ENCODE data around the gene TRMT2A.
"Not testable (repeated sequence)": the region's sequence is repeated elsewhere in the genome, so short reads cannot be mapped to it uniquely, and the experiment has no call there.

TRMT2A gene

GRCh38 chr22:20116951-20117632 lies at the start of gene TRMT2A:
Gene TRMT2A (minus strand): TSS chr22:20117226. CDS start chr22:20116906, 320 bp downstream.
- peak; percentile 89 to 96 (median 94) for DNase-seq (ENCODE audit: low read depth in 4 of 4, low spot score in 1 of 4)

GRCh38 chr22:20166703-20167102 lies 49.7 kb upstream of the TRMT2A start:
- no peak for DNase-seq (ENCODE audit: low read depth in 4 of 4, low spot score in 1 of 4)

- no peak for DNase-seq (ENCODE audit: low read depth in 4 of 4, low spot score in 1 of 4)
Observed at GRCh38 chr22:20165913-20166312, 48.9 kb upstream of the TRMT2A start.

- no peak for DNase-seq (ENCODE audit: low read depth in 4 of 4, low spot score in 1 of 4)
Observed at GRCh38 chr22:20165421-20165820, 48.4 kb upstream of the TRMT2A start.

GRCh38 chr22:20164863-20165262 lies 47.8 kb upstream of the TRMT2A start:
- no peak for DNase-seq (ENCODE audit: low read depth in 4 of 4, low spot score in 1 of 4)

- no peak for DNase-seq (ENCODE audit: low read depth in 4 of 4, low spot score in 1 of 4)
Observed at GRCh38 chr22:20160041-20160440, 43.0 kb upstream of the TRMT2A start.

GRCh38 chr22:20159531-20159930 lies 42.5 kb upstream of the TRMT2A start:
- not testable (repeated sequence) for DNase-seq (ENCODE audit: low read depth in 4 of 4, low spot score in 1 of 4)

- DNase-seq (ENCODE audit: low read depth in 4 of 4, low spot score in 1 of 4) = no peak
Observed at GRCh38 chr22:20159076-20159475, 42.0 kb upstream of the TRMT2A start.

- DNase-seq (ENCODE audit: low read depth in 4 of 4, low spot score in 1 of 4) = no peak
Observed at GRCh38 chr22:20158391-20159036, 41.5 kb upstream of the TRMT2A start.

- DNase-seq (ENCODE audit: low read depth in 4 of 4, low spot score in 1 of 4) = no peak
Observed at GRCh38 chr22:20157430-20158183, 40.6 kb upstream of the TRMT2A start.

GRCh38 chr22:20156611-20157429 lies 39.8 kb upstream of the TRMT2A start:
- peak; percentile 82 to 93 (median 82) for DNase-seq (ENCODE audit: low read depth in 4 of 4, low spot score in 1 of 4)

GRCh38 chr22:20156042-20156389 lies 39.0 kb upstream of the TRMT2A start:
- no peak for DNase-seq (ENCODE audit: low read depth in 4 of 4, low spot score in 1 of 4)

GRCh38 chr22:20155330-20156041 lies 38.5 kb upstream of the TRMT2A start:
- DNase-seq (ENCODE audit: low read depth in 4 of 4, low spot score in 1 of 4) = no peak

GRCh38 chr22:20154602-20155187 lies 37.7 kb upstream of the TRMT2A start:
- no peak for DNase-seq (ENCODE audit: low read depth in 4 of 4, low spot score in 1 of 4)

GRCh38 chr22:20153945-20154344 lies 36.9 kb upstream of the TRMT2A start:
- DNase-seq (ENCODE audit: low read depth in 4 of 4, low spot score in 1 of 4) = no peak

GRCh38 chr22:20152464-20152890 lies 35.5 kb upstream of the TRMT2A start:
- no peak for DNase-seq (ENCODE audit: low read depth in 4 of 4, low spot score in 1 of 4)

- no peak for DNase-seq (ENCODE audit: low read depth in 4 of 4, low spot score in 1 of 4)
Observed at GRCh38 chr22:20151276-20151588, 34.2 kb upstream of the TRMT2A start.

- no peak for DNase-seq (ENCODE audit: low read depth in 4 of 4, low spot score in 1 of 4)
Observed at GRCh38 chr22:20150381-20151275, 33.6 kb upstream of the TRMT2A start, which contains the start of gene CCDC188. Gene CCDC188 (minus strand): TSS chr22:20151055. CDS start chr22:20150986, 69 bp downstream.
